ENCODE data around the gene BRPF1. TPM values are rescaled to one million over a fixed set of nuclear protein-coding genes. Genes with fewer than 3 reads are reported as not detected.

The BRPF1 gene
- total and polyA plus RNA-seq, 4 experiments from 2014 or later, result 3.0 to 40.5 (median 31.8) TPM

GRCh38 chr3:9743548-9743947 is 12.0 kb downstream of the BRPF1 start:
- Mint-ChIP-seq H3K27me3 (no peaks in the 10 kb centered on the region), H3K9me3 (no peaks in the 10 kb centered on the region), H3K27ac (peak overlapping the region in 2 of 7 donors; percentile 7 to 40), H3K4me3 (no peak overlapping the region), H3K36me3 (peaks cover 51 to 90% of the 10 kb centered on the region in 2 donors), H3K4me1 (peaks cover 0 to 1% (median 0%) of the 10 kb centered on the region in 4 donors)
- ChIA-PET CTCF (ENCODE audit: partially characterized antibody) (interaction anchor here (1.3 to 2.4 kb wide), 2 partner anchors 10 to 16 kb away, joined by 3 to 11 read pairs; no protein-coding TSS in a partner anchor), POLR2A (ENCODE audit: partially characterized antibody) (interaction anchor here (6.0 kb wide), 1 partner anchor 11 kb away, joined by 34 read pairs; the partner anchor contains the start of gene BRPF1)
- no peak for DNase-seq
- H3K27ac ChIP-seq (ENCODE audit: low read depth, low read length), result no peak overlapping the region
- H3K27me3 ChIP-seq (ENCODE audit: insufficient read depth, low read length), result no peaks in the 10 kb centered on the region
- H3K4me3 ChIP-seq (ENCODE audit: low read length in 2 of 2), result no peak overlapping the region
- no peaks in the 10 kb centered on the region for H3K9me3 ChIP-seq (ENCODE audit: control insufficient read depth in 1 of 2, low read length in 2 of 2)
- H3K4me1 ChIP-seq (ENCODE audit: insufficient read depth, low read length), result no peaks in the 10 kb centered on the region
- intact Hi-C loops (cut with micrococcal nuclease), result no loop called here
- H3K36me3 ChIP-seq (ENCODE audit: insufficient read depth, low read length), result peaks cover 88% of the 10 kb centered on the region

- H3K4me1 Mint-ChIP-seq, result peaks cover under 1 to 7% (median 2%) of the 10 kb centered on the region in 4 donors
- peaks cover 45 to 87% of the 10 kb centered on the region in 2 donors for H3K36me3 Mint-ChIP-seq
- no peak overlapping the region for H3K27ac ChIP-seq (ENCODE audit: low read depth, low read length)
- no peaks in the 10 kb centered on the region for H3K9me3 Mint-ChIP-seq
- POLR2A ChIA-PET (ENCODE audit: partially characterized antibody), result interaction anchor here (1.0 to 6.0 kb wide), 3 partner anchors 12 to 95 kb away, joined by 3 to 34 read pairs (median 6); partner anchors contain the start of genes ARPC4, BRPF1, MTMR14 and TADA3
- H3K27me3 Mint-ChIP-seq, result no peaks in the 10 kb centered on the region
- peaks cover 82% of the 10 kb centered on the region for H3K36me3 ChIP-seq (ENCODE audit: insufficient read depth, low read length)
- peaks cover 2% of the 10 kb centered on the region for H3K4me1 ChIP-seq (ENCODE audit: insufficient read depth, low read length)
- intact Hi-C loops (cut with micrococcal nuclease), result no loop called here
- H3K4me3 Mint-ChIP-seq, result no peak overlapping the region
- H3K27ac Mint-ChIP-seq, result peak overlapping the region in 2 of 7 donors; percentile 53 to 60
- H3K27me3 ChIP-seq (ENCODE audit: insufficient read depth, low read length), result no peaks in the 10 kb centered on the region
- DNase-seq, result no peak
- no peak overlapping the region for H3K4me3 ChIP-seq (ENCODE audit: low read length in 2 of 2)
- CTCF ChIA-PET (ENCODE audit: partially characterized antibody), result interaction anchor here (2.4 kb wide), 1 partner anchor 17 kb away, joined by 11 read pairs; no protein-coding TSS in a partner anchor
- H3K9me3 ChIP-seq (ENCODE audit: control insufficient read depth in 1 of 2, low read length in 2 of 2), result no peaks in the 10 kb centered on the region
Observed at GRCh38 chr3:9744162-9744561, 12.6 kb downstream of the BRPF1 start.

DNA sequence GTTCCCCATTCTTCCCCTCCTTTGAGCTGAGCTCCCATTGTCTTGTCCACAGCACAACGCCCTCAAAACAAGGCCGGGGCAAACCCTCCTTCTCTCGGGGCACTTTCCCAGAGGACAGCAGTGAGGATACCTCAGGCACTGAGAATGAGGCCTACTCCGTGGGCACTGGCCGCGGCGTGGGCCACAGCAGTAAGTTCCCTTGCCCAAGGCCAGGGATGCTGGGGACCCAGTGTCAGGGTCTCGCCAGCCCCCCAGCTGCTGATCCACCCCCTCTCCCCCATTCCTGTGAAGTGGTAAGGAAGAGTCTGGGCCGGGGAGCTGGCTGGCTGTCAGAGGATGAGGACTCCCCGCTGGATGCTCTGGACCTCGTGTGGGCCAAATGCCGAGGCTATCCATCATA is 14.0 kb downstream of the BRPF1 start:
- H3K9me3 Mint-ChIP-seq, result no peaks in the 10 kb centered on the region
- H3K27me3 ChIP-seq (ENCODE audit: insufficient read depth, low read length), result no peaks in the 10 kb centered on the region
- H3K27ac ChIP-seq (ENCODE audit: low read depth, low read length), result no peak overlapping the region
- H3K36me3 ChIP-seq (ENCODE audit: insufficient read depth, low read length), result peaks cover 69% of the 10 kb centered on the region
- H3K4me3 Mint-ChIP-seq, result no peak overlapping the region
- ChIA-PET POLR2A (ENCODE audit: partially characterized antibody) (interaction anchor here (1.6 to 6.0 kb wide), 2 partner anchors 13 to 47 kb away, joined by 6 to 34 read pairs; partner anchors contain the start of genes ARPC4, BRPF1 and TADA3), CTCF (ENCODE audit: partially characterized antibody) (interaction anchor here (2.4 kb wide), 1 partner anchor 18 kb away, joined by 11 read pairs; no protein-coding TSS in a partner anchor)
- no peak overlapping the region for H3K4me3 ChIP-seq (ENCODE audit: low read length in 2 of 2)
- H3K27me3 Mint-ChIP-seq, result no peaks in the 10 kb centered on the region
- H3K27ac Mint-ChIP-seq, result peak overlapping the region in 1 of 7 donors; percentile 4
- intact Hi-C loops (cut with micrococcal nuclease), result no loop called here
- no peak for DNase-seq
- peaks cover 5 to 21% (median 12%) of the 10 kb centered on the region in 4 donors for H3K4me1 Mint-ChIP-seq
- H3K36me3 Mint-ChIP-seq, result peaks cover 37 to 86% of the 10 kb centered on the region in 2 donors
- H3K4me1 ChIP-seq (ENCODE audit: insufficient read depth, low read length), result peaks cover 11% of the 10 kb centered on the region
- no peaks in the 10 kb centered on the region for H3K9me3 ChIP-seq (ENCODE audit: control insufficient read depth in 1 of 2, low read length in 2 of 2)

DNA sequence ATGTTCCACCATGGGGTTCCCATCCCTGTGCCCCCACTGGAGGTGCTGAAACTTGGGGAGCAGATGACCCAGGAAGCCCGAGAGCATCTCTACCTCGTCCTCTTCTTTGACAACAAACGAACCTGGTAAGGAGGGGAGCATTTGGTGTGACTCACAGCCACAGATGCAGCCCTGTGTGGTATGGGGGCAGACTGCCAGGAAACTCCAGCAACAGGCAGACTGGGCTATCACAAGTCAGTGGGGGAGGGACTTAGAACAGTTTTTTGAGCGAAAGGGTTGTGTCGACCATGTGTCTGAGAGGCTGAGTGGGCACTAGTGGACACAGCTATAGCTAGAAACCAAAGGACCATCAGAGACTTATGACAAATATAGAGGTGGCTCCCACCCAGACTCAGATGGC is 14.8 kb downstream of the BRPF1 start:
- Mint-ChIP-seq H3K27ac (peak overlapping the region in 3 of 7 donors; percentile 4 to 96 (median 7)), H3K9me3 (no peaks in the 10 kb centered on the region), H3K27me3 (no peaks in the 10 kb centered on the region), H3K4me1 (peaks cover 8 to 29% (median 20%) of the 10 kb centered on the region in 4 donors), H3K36me3 (peaks cover 37 to 81% of the 10 kb centered on the region in 2 donors), H3K4me3 (no peak overlapping the region)
- no peak overlapping the region for H3K27ac ChIP-seq (ENCODE audit: low read depth, low read length)
- CTCF ChIA-PET (ENCODE audit: partially characterized antibody), result interaction anchor here (1.8 kb wide), 1 partner anchor 11 kb away, joined by 5 read pairs; no protein-coding TSS in a partner anchor
- no peaks in the 10 kb centered on the region for H3K27me3 ChIP-seq (ENCODE audit: insufficient read depth, low read length)
- H3K4me1 ChIP-seq (ENCODE audit: insufficient read depth, low read length), result peaks cover 19% of the 10 kb centered on the region
- peaks cover 61% of the 10 kb centered on the region for H3K36me3 ChIP-seq (ENCODE audit: insufficient read depth, low read length)
- no peaks in the 10 kb centered on the region for H3K9me3 ChIP-seq (ENCODE audit: control insufficient read depth in 1 of 2, low read length in 2 of 2)
- DNase-seq, result no peak
- no peak overlapping the region for H3K4me3 ChIP-seq (ENCODE audit: low read length in 2 of 2)
- POLR2A ChIA-PET (ENCODE audit: partially characterized antibody), result interaction anchor here (6.0 kb wide), 1 partner anchor 14 kb away, joined by 34 read pairs; the partner anchor contains the start of gene BRPF1
- intact Hi-C loops (cut with micrococcal nuclease), result no loop called here

GRCh38 chr3:9747267-9747666 is 15.7 kb downstream of the BRPF1 start:
- ChIA-PET CTCF (ENCODE audit: partially characterized antibody) (interaction anchor here (1.2 to 3.2 kb wide), 3 partner anchors 12 to 46 kb away, joined by 3 to 17 read pairs (median 5); partner anchors contain the start of genes ARPC4 and BRPF1), POLR2A (ENCODE audit: partially characterized antibody) (interaction anchor here (4.1 kb wide), 1 partner anchor 46 kb away, joined by 52 read pairs; the partner anchor contains the start of genes ARPC4 and TADA3)
- Histone ChIP-seq H3K27ac (ENCODE audit: low read depth, low read length) (no peak overlapping the region), H3K4me1 (ENCODE audit: insufficient read depth, low read length) (peaks cover 29% of the 10 kb centered on the region), H3K4me3 (ENCODE audit: low read length in 2 of 2) (no peak overlapping the region), H3K36me3 (ENCODE audit: insufficient read depth, low read length) (peaks cover 60% of the 10 kb centered on the region), H3K9me3 (ENCODE audit: control insufficient read depth in 1 of 2, low read length in 2 of 2) (no peaks in the 10 kb centered on the region), H3K27me3 (ENCODE audit: insufficient read depth, low read length) (no peaks in the 10 kb centered on the region)
- H3K4me3 Mint-ChIP-seq, result peak overlapping the region in 2 of 8 donors; percentile 30 to 41
- intact Hi-C loops (cut with micrococcal nuclease), result no loop called here
- peaks cover 38 to 82% of the 10 kb centered on the region in 2 donors for H3K36me3 Mint-ChIP-seq
- peaks cover 17 to 38% (median 29%) of the 10 kb centered on the region in 4 donors for H3K4me1 Mint-ChIP-seq
- no peaks in the 10 kb centered on the region for H3K9me3 Mint-ChIP-seq
- no peaks in the 10 kb centered on the region for H3K27me3 Mint-ChIP-seq
- DNase-seq, result no peak
- peak overlapping the region in 1 of 7 donors; percentile 96 for H3K27ac Mint-ChIP-seq

GRCh38 chr3:9748031-9748430 is 16.5 kb downstream of the BRPF1 start:
- no peaks in the 10 kb centered on the region for H3K9me3 Mint-ChIP-seq
- intact Hi-C loops (cut with micrococcal nuclease), result no loop called here
- Histone ChIP-seq H3K9me3 (ENCODE audit: control insufficient read depth in 1 of 2, low read length in 2 of 2) (no peaks in the 10 kb centered on the region), H3K4me1 (ENCODE audit: insufficient read depth, low read length) (peaks cover 29% of the 10 kb centered on the region), H3K4me3 (ENCODE audit: low read length in 2 of 2) (no peak overlapping the region), H3K27ac (ENCODE audit: low read depth, low read length) (no peak overlapping the region), H3K27me3 (ENCODE audit: insufficient read depth, low read length) (no peaks in the 10 kb centered on the region), H3K36me3 (ENCODE audit: insufficient read depth, low read length) (peaks cover 54% of the 10 kb centered on the region)
- H3K36me3 Mint-ChIP-seq, result peaks cover 33 to 76% of the 10 kb centered on the region in 2 donors
- CTCF ChIA-PET (ENCODE audit: partially characterized antibody), result interaction anchor here (1.2 to 3.2 kb wide), 2 partner anchors 16 to 45 kb away, joined by 3 to 17 read pairs; partner anchors contain the start of genes ARPC4 and BRPF1
- POLR2A ChIA-PET (ENCODE audit: partially characterized antibody), result interaction anchor here (1.3 to 4.1 kb wide), 2 partner anchors 11 to 45 kb away, joined by 3 to 52 read pairs; partner anchors contain the start of genes ARPC4 and TADA3
- H3K27me3 Mint-ChIP-seq, result no peaks in the 10 kb centered on the region
- H3K4me3 Mint-ChIP-seq, result peak overlapping the region in 1 of 8 donors; percentile 21
- DNase-seq, result no peak
- peak overlapping the region in 3 of 7 donors; percentile 19 to 96 (median 37) for H3K27ac Mint-ChIP-seq
- H3K4me1 Mint-ChIP-seq, result peaks cover 17 to 39% (median 29%) of the 10 kb centered on the region in 4 donors

- peak overlapping the region; percentile 93 to 98 (median 95) for H3K27ac Mint-ChIP-seq
- no peaks in the 10 kb centered on the region for H3K9me3 ChIP-seq (ENCODE audit: control insufficient read depth in 1 of 2, low read length in 2 of 2)
- H3K4me3 ChIP-seq (ENCODE audit: low read length in 2 of 2), result peak overlapping the region; percentile 58 to 92
- POLR2A ChIA-PET (ENCODE audit: partially characterized antibody), result interaction anchor here (0.9 to 4.1 kb wide), 15 partner anchors 10 to 352 kb away, joined by 3 to 60 read pairs (median 8); partner anchors contain the start of genes ARPC4, BRPF1, CAMK1 and CRELD1
- DNase-seq, result peak in 1 of 5 donors; percentile 5
- H3K4me3 Mint-ChIP-seq, result peak overlapping the region; percentile 88 to 98 (median 96)
- peaks cover 19 to 47% (median 33%) of the 10 kb centered on the region in 4 donors for H3K4me1 Mint-ChIP-seq
- peaks cover 30 to 68% of the 10 kb centered on the region in 2 donors for H3K36me3 Mint-ChIP-seq
- intact Hi-C loops (cut with micrococcal nuclease), result loop anchor here (1.0 kb wide), 5 partner anchors 18 to 184 kb away; partner anchors contain the start of genes BRPF1, CRELD1, MTMR14 and TADA3
- no peaks in the 10 kb centered on the region for H3K27me3 Mint-ChIP-seq
- CTCF ChIA-PET (ENCODE audit: partially characterized antibody), result interaction anchor here (0.8 to 3.2 kb wide), 6 partner anchors 9 to 60 kb away, joined by 3 to 17 read pairs (median 4); partner anchors contain the start of genes BRPF1 and TTLL3
- no peaks in the 10 kb centered on the region for H3K9me3 Mint-ChIP-seq
- H3K27ac ChIP-seq (ENCODE audit: low read depth, low read length), result peak overlapping the region; percentile 59
- peaks cover 33% of the 10 kb centered on the region for H3K4me1 ChIP-seq (ENCODE audit: insufficient read depth, low read length)
- H3K36me3 ChIP-seq (ENCODE audit: insufficient read depth, low read length), result peaks cover 44% of the 10 kb centered on the region
- H3K27me3 ChIP-seq (ENCODE audit: insufficient read depth, low read length), result no peaks in the 10 kb centered on the region
Observed at GRCh38 chr3:9749296-9749644, 17.7 kb downstream of the BRPF1 start.
